Coronary artery (tissue), 2 donors: ENCODE data around the gene GGT1.

ENCODE experiments used
- DNase-seq: peaks from one replicate; pipeline ENCODE4 v3.0.0-alpha.2; 2017; ENCODE audit warnings: low spot score
- H3K27ac ChIP-seq, 2 donors: fragments of 200-600 bp; sonication (generic); one replicate each; pipeline ENCODE4 v1.5.1; 2016 to 2019
- H3K4me3 ChIP-seq: fragments of 200-600 bp; sonication (generic); 2 replicates; pipeline ENCODE4 v1.5.1; 2016; ENCODE audit warnings: mild to moderate bottlenecking, moderate library complexity
- TF ChIP-seq, protein P1 (sequence below): fragments of 200-600 bp; sonication (generic); IDR thresholded peaks from one replicate; pipeline ENCODE4 v1.5.1; 2019; ENCODE audit warnings: antibody characterized with exemption

Gene GGT1

DNA sequence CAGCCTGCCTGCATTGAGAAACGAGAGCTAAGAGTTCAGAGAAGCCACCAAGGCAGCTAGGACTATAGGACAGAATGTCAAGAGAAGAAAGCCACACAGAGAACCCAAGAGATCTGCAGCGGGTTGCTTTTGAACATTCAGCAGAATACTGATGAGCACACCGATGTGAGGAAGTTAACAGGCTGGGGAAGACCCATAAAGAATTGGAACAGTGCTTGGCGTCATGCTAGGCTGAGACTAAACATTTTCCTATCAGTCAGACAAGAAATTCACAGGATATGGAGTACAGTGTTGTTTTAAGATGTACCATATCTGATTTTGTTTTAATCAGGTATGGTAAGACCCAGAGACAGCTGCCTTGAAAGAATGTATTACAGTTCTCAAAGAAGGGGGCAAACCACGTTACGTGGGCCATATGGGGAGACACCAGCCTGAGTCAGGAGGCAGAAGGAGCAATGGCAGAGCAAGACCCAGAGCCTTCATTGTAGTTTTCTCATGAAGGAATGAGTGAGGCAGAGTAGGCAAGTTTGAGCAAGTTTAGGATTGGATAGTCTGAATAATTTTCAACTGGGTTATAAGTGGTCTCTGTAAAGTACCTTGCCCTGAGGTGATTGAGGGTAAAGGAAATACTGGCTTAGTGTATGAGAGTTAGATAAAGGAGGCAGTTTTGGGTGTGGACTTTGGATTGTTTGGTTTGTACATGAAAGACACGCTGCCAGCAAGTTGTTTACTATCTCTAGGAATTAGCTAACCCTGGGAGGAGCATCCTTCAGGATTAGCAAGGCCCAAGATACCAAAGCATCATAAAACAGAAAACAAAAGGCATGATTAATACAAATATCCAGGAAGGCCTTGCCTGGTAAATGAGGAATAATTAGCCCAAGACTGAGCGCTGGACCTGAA, 24.4 kb upstream of the GGT1 start:
- TF ChIP-seq, protein P1, sequence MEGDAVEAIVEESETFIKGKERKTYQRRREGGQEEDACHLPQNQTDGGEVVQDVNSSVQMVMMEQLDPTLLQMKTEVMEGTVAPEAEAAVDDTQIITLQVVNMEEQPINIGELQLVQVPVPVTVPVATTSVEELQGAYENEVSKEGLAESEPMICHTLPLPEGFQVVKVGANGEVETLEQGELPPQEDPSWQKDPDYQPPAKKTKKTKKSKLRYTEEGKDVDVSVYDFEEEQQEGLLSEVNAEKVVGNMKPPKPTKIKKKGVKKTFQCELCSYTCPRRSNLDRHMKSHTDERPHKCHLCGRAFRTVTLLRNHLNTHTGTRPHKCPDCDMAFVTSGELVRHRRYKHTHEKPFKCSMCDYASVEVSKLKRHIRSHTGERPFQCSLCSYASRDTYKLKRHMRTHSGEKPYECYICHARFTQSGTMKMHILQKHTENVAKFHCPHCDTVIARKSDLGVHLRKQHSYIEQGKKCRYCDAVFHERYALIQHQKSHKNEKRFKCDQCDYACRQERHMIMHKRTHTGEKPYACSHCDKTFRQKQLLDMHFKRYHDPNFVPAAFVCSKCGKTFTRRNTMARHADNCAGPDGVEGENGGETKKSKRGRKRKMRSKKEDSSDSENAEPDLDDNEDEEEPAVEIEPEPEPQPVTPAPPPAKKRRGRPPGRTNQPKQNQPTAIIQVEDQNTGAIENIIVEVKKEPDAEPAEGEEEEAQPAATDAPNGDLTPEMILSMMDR: no peak
- peak overlapping the region in 1 of 2 donors; percentile 17 for H3K27ac ChIP-seq
- no peak overlapping the region for H3K4me3 ChIP-seq
- DNase-seq: no peak

- TF ChIP-seq, protein P1: no peak
- DNase-seq: no peak
- no peak overlapping the region for H3K4me3 ChIP-seq
- H3K27ac ChIP-seq: no peak overlapping the region
Measured at GRCh38 chr22:24579258-24579601, 23.8 kb upstream of the GGT1 start.

DNA sequence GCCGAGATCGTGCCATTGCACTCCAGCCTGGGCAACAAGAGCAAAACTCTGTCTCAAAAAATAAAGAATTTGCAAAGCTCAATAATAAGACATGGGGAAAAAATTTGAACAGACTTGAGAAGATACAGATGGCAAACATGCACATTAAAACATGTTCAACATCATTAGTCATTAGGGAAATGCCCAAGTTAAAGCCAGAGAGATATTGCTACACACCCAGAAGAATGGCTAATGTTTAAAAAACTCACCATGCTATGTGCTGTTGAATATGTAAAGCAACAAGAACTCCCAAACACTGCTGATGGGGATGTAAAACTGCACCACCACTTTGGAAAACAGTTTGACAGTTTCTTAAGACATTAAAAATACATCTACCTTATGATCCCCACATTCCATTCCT, 22.7 kb upstream of the GGT1 start:
- no peak for DNase-seq
- Histone ChIP-seq H3K4me3 (no peak overlapping the region), H3K27ac (no peak overlapping the region)
- TF ChIP-seq, protein P1: no peak

GRCh38 chr22:24582056-24582814, 20.8 kb upstream of the GGT1 start:
- Histone ChIP-seq H3K27ac (no peak overlapping the region), H3K4me3 (no peak overlapping the region)
- no peak for DNase-seq
- TF ChIP-seq, protein P1: no peak

DNA sequence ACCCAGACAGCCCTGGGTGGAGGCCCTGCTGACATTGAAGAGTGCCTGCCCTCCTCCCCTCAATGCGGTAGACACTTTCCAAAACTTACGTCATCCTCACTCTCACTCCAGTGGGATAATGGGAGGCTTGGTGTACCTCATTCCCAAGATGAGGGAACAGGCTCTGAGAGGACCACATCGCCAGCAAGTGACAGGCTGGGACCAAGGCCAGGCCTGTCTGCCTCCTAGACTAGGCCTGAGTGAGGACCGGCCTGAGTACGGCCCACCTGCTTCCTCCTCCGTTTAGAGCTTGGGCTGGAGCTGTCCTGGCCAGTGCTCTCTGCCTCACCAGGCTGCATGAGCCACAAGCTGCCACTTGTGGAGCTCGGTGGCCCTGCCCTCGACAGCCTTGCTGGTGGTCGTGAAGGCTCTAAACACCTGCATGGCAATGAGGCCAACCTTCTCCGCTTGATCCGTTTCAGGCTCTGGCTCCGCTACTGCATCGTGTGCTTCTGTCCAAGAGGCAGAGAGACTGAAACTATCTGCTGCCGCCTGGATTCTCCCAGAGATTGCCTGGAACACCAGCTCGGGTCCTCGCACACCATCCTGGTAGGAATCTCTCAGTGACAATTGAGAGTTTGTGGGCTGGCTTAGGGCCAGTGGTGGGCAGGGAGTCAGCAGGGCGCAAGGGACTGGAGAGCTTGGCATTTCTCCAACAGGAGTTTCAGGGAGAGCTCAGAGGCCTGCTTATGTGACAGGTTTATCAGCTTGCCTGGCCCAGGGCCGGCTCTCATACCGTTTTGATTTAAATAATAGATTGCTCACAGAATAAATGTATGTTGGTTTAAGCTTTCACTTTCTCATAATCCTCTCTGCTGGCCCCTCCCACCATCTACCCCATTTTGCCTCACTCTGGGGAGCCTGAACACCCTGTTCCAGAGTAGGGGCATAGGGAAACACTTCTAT, 19.5 kb upstream of the GGT1 start:
- no peak for DNase-seq
- peak overlapping the region; percentile 67 to 83 for H3K27ac ChIP-seq
- H3K4me3 ChIP-seq: peak overlapping the region; percentile 58
- TF ChIP-seq, protein P1: no peak

DNA sequence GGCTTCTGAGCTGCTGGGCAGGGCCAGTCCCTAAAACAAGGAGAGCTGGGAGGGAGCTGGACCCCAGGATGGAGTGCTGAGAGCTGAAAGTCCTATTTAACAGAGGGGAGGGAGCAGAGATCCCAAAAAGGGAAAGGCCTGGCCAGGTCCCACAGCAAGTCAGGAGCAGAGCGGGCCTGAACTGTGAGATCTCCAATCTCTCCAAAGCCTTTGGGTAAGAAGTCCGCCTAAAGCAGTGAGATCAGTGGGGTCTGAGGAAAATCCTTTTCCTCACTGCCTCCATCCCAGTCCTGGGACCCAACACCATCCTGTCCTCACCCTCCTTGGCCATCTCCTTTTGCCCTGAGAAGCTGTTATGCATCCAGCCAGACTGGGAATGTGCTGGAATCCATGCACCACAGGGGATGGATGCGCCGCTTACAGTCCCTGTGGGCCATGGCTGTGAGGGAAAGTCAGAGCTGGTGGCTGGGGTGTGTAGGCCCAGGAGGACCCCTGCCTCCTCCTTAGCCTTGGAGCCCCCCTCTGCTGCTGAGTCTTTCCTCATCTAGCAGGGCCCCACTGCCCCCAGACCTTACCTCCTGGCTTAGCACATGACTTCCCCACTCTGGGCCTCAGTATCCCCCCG, 18.7 kb upstream of the GGT1 start:
- Histone ChIP-seq H3K27ac (peak overlapping the region; percentile 67 to 83), H3K4me3 (peak overlapping the region; percentile 58)
- TF ChIP-seq, protein P1: no peak
- DNase-seq: no peak
